ENCODE measurements around the gene LRP1B.
"Not testable (repeated sequence)": the region's sequence is repeated elsewhere in the genome, so short reads cannot be mapped to it uniquely, and the experiment has no call there.

Gene LRP1B

GRCh38 chr2:140359056-140359771 is 1771.6 kb downstream of the LRP1B start:
- DNase-seq (ENCODE audit: low read depth in 2 of 2) = peak; percentile 1 to 4

DNA sequence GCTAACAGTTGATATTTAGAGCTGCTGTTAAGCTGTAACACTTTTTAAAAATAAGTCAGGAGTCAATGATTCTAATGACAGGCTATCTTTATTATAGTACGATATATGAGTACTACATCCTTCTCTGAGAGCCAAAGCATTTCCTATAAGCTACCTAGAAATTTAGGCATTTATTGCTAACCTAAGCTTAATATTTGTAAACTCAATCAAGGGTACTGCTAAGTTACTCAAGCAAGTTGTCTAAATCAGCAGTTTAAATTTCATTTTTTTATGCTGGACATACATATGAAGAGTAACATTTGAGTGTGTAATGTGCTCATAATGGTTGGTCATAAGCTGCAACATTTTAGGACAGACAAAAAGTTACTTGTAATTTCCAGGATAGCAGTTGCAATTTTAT is 1774.1 kb downstream of the LRP1B start:
- no peak for DNase-seq (ENCODE audit: low read depth in 2 of 2)

DNA sequence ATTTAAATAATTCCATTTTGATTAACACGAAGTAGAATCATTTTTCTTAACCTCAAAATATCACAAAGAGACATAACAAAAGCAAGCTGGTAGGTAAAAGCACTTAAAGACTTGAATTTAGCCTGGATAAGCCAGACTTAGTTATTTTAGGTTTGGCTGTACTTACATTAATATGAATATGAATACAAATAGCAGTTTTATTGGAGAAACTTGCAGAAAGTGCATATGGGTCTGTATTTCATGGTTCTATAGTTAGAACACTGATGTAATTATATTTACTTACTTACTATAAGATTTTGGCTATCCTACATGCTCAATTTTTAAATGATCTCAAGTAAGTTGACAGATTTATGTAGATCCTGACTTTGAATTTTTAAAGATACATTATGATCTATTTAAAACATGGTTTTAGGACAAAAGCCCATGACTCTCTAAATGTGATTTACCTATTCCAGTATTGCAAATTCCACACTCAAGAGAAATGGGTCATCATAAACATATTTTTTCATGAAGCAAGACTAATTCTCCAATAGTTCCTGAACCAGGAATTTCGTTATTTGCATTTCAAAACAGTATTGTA is 1775.2 kb downstream of the LRP1B start:
- no peak for DNase-seq (ENCODE audit: low read depth in 2 of 2)

DNA sequence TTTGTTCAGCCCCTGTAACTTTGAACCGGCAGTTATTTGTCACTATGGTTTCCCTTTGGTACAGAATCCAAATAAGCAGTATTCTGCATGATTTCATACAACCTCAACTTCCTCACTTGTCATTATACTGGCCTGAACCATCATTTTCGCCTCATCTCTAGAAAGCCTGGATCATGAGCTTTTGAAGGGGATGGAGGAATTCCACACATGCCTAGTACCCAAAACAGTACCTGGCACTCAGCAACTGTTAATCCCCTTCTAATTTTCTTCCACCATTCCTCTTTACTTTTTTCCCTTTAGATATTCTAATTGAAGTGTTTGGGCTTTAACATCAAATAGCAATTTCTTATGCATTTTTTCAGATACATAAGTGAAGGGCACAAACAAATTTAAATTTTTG is 1776.3 kb downstream of the LRP1B start:
- DNase-seq (ENCODE audit: low read depth in 2 of 2) = no peak

- DNase-seq (ENCODE audit: low read depth in 2 of 2) = peak; percentile 87 to 89
Observed at GRCh38 chr2:140353541-140353940, 1777.3 kb downstream of the LRP1B start.

GRCh38 chr2:140351692-140352091 is 1779.1 kb downstream of the LRP1B start:
- DNase-seq (ENCODE audit: low read depth in 2 of 2) = no peak

DNA sequence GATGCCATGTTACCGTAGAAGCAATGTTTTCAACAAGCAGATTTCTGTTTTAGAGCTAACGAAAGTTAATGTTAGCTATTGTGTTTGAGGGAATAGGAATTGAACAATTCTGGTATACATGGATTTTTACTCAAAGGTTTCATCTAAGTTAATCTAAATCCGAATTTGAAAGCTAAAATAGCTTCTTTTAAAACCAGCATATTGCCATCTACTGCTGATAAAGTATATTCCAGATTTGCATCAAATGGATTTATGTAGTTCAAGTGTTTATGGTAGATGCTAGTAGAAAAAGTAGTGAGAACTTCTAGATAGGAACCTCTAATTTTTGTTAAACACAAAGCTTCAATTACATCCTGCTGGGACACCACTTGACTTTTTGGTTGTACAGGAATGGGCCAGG is 1781.1 kb downstream of the LRP1B start:
- no peak for DNase-seq (ENCODE audit: low read depth in 2 of 2)

- no peak for DNase-seq (ENCODE audit: low read depth in 2 of 2)
Observed at GRCh38 chr2:140348826-140349225, 1782.0 kb downstream of the LRP1B start.

DNA sequence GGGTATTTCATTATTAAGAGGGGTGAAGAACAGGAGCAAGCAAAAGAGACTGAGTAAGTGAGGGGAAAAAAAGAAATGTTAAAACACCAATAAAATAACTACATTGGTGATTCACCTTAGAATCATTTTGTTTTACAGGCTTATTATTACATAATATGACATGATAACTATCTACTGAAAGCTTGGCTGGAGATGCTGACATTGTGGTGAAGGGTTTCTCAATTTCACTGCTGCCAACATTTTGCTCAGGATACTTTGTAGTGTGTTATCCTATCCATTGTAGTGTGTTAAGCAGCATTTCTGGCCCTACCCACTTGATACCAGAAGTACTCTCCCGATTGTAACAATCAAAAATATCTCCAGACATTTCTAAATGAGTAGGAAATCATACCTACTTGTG is 1786.0 kb downstream of the LRP1B start:
- DNase-seq (ENCODE audit: low read depth in 2 of 2) = peak; percentile 65

DNA sequence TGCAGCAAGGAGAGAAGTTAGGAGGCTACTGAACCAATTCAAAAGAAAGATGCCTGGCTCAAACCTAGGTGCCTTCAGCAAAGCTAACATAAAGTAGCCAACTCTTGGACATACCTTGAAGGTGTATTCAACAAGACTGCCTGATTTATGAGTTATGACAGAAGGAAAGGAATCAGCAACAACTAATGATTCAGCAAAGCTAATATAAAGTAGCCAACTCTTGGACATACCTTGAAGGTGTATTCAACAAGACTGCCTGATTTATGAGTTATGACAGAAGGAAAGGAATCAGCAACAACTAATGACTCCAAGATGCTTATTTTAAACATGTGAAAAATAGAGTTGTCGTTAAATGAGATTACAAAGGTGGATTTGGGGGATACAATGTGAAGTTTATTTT is 1786.5 kb downstream of the LRP1B start:
- DNase-seq (ENCODE audit: low read depth in 2 of 2) = not testable (repeated sequence)

- DNase-seq (ENCODE audit: low read depth in 2 of 2) = no peak
Observed at GRCh38 chr2:140338795-140339194, 1792.0 kb downstream of the LRP1B start.

- no peak for DNase-seq (ENCODE audit: low read depth in 2 of 2)
Observed at GRCh38 chr2:140337061-140337460, 1793.8 kb downstream of the LRP1B start.

DNA sequence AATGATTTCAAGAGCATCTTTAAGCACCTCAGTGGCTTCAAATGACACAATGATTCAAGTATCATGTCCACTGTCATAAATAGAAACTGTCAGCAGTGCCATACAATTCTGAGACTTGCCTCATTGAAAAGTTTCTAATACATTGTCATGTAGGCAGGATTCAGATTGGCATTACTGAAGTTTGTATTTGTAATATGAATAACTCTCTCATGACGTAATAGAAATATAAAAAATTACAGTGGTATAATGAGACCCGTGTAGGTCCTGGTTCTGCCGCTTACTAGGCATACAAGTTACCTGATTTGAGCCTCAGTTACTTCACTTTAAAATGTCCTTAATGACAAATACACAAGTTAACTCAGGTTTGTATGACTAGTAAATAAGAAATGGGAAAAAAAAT is 1814.5 kb downstream of the LRP1B start:
- DNase-seq (ENCODE audit: low read depth in 2 of 2) = no peak

GRCh38 chr2:140311905-140312304 is 1818.9 kb downstream of the LRP1B start:
- no peak for DNase-seq (ENCODE audit: low read depth in 2 of 2)

DNA sequence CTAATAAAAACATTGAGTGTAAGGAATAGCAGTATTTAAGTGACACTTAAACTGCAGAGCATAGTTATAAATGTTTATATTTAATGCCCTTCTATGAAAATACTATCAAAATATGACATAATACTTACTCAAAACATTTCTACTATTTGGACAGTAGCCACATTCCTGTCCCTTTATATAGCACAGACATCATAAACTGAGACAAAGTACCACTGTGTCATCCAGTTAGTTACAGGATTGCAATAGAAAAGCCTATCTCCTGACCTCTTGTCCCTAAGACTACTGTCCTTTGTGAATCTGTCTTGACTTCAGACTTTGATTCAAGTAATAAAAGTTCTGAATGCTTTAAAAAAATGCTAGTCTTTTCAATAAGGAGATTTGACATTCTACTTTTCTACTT is 1822.1 kb downstream of the LRP1B start:
- no peak for DNase-seq (ENCODE audit: low read depth in 2 of 2)

DNA sequence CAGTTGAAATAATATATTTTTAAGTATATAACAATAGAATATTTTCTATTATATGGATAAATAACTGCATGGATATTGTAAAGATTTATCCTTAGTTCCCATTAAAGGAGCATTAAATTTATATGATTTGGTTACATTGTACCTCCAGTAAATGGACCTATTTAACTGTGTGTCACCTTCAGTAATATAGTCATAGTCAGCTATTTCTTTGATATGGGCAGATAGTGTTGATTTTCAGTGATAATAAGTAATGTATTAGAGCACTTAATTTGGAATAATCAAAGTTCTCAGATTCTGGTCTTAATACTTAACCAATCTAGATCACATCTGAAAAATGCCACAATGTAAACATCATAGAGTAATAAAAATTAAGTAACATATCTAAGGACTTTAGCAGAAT is 1823.3 kb downstream of the LRP1B start:
- no peak for DNase-seq (ENCODE audit: low read depth in 2 of 2)

GRCh38 chr2:140295767-140296166 is 1835.0 kb downstream of the LRP1B start:
- no peak for DNase-seq (ENCODE audit: low read depth in 2 of 2)

DNA sequence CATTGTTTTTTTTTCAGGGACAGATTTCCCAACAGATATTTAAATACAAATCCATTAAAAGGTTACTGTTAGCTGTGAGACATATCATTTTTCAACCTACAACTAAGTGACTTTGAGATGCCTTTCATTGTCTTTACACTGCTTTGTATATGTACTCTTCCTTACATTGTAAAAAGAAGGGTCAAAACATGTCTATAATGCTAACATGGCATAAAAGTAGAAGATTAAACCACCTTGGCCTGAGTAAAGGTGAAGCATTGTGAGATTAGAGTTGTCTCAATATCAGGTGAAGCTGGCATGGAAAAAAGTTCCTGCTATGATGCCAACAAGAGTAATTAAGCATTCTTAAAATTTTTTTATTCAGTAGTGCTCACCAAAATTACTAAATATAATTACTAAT is 1842.1 kb downstream of the LRP1B start:
- DNase-seq (ENCODE audit: low read depth in 2 of 2) = no peak

DNA sequence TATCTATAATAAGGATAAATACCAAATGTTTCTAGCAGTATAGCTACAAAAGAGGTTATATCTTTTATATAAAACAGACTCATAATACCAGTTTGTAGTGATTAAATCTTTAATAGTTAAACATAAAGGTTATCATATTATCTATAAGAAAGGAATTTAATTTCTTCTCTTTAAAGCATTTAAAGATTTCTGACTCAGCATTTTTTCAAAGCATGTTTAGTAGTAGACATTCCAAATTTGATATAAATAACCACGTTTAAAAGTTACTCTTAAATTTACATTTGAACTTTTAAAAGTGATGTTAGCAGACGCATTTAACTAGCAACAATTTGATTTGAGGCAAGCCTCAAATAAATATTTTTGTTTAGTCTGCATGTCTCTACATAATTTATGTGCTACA is 1842.6 kb downstream of the LRP1B start:
- no peak for DNase-seq (ENCODE audit: low read depth in 2 of 2)

DNA sequence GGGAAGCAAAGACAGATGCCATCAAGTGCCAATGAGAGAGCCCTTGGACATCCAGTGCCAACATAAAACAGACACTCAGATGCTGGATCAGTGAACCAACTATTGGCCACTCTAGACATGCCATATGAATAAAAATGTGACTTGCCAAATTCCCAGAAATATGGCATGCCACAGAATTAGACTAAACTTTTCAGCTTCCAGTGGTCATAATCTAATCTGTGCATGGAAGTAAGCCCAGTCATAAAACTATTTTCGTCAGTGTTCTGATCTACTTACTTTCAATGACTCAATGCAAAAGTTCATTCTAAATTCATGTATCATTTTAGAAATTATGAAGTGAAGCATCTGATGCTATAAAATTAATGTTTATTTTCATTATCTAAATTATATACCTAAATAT is 1844.4 kb downstream of the LRP1B start:
- DNase-seq (ENCODE audit: low read depth in 2 of 2) = no peak

GRCh38 chr2:140277344-140277743 is 1853.5 kb downstream of the LRP1B start:
- DNase-seq (ENCODE audit: low read depth in 2 of 2) = not testable (repeated sequence)

GRCh38 chr2:140276661-140277060 is 1854.2 kb downstream of the LRP1B start:
- no peak for DNase-seq (ENCODE audit: low read depth in 2 of 2)

DNA sequence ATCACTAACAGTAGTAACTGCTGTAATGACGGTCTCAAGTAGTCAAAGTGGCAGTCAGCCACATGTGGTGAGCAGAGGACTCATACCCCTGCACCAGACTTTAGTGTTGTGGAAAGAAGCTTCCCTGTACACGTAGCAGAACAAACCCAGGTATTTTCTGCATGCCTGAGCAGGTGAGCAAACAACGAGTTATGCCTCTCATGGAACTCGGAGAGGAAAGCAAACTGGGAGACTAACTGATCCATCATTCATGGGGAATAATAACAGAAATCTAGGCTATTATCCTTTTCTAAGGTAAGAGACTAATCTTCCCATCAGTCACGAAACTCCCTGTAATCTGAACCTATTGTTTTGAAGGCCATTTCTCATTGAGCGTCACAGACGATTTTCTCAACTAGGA is 1855.4 kb downstream of the LRP1B start:
- DNase-seq (ENCODE audit: low read depth in 2 of 2) = no peak

DNA sequence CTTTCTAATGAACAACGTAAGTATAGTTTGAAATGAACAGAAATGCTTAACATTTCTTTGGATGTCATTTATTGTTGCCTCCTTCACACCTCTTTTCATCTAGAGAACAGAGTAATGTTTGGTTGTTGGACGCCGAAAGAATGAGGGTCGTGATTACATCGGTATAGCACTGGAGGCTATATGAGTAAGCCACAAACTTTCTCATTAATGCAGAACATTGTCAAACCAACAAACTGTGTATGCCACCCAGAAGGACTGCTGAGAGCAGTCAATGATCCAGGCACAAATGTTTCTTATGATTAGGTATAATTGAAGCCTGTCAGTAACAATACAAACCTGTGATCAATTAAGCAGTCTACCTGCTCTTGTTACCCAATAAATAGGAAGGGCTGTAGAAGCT is 1855.9 kb downstream of the LRP1B start:
- DNase-seq (ENCODE audit: low read depth in 2 of 2) = no peak

Measured in fibroblast of skin of left quadriceps (primary cell).